22Rv1 (cell line): ENCODE results near the gene PLCH2.

Experiments used
- H3K27ac ChIP-seq: fragments of 450-650 bp; 2 replicates; pipeline ENCODE4 v1.5.1; 2017
- ZFX ChIP-seq: fragments of 450-650 bp; IDR thresholded peaks from 2 replicates; pipeline ENCODE4 v1.6.1; 2017; ENCODE audit warnings: antibody characterized with exemption, borderline replicate concordance
- TF ChIP-seq, protein P1 (sequence below): fragments of 450-650 bp; IDR thresholded peaks from 2 replicates; pipeline ENCODE4 v1.5.1; 2017; ENCODE audit warnings: mild to moderate bottlenecking

PLCH2 gene

DNA sequence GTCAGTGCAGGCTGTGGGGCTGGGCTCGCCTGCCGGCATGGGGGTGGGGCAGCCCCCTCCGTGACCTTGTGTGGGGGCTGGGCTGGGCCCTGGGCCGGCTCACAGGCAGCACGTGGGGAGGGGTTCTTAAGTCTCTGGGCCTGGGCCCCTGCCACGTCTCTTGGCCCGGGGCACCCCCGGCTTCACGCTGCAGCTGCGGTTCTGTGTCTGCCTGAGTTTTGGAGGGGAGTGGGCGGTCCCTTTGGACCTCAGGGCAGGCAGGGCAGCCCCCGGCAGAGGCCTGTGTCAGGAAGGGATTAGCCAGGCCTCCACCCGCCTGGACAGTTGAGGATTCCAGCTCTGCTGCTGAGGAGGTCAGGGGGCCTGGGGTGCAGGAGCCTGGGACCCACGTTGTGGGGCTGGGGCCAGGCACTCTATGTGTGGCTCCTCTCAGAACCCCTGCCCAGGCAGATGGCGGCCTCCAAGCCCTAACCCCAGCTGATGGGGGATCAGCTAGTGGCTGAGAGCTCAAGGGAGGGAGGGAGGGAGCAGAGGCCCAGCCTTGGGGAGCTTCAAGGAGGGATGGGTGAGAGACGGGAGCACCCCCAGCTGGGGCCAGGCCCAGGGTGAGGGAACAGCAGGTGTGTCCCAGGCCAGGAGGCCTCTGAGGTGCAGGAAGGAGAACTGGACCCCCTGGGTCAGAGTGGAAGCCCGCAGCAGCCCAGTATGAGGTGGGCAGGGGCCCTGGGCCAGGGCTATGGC lies 1.8 kb upstream of the PLCH2 start:
- TF ChIP-seq ZFX: no peak
- no peak overlapping the region for H3K27ac ChIP-seq

GRCh38 chr1:2474933-2475371 lies 1.1 kb upstream of the PLCH2 start:
- TF ChIP-seq ZFX: no peak
- TF ChIP-seq, protein P1, sequence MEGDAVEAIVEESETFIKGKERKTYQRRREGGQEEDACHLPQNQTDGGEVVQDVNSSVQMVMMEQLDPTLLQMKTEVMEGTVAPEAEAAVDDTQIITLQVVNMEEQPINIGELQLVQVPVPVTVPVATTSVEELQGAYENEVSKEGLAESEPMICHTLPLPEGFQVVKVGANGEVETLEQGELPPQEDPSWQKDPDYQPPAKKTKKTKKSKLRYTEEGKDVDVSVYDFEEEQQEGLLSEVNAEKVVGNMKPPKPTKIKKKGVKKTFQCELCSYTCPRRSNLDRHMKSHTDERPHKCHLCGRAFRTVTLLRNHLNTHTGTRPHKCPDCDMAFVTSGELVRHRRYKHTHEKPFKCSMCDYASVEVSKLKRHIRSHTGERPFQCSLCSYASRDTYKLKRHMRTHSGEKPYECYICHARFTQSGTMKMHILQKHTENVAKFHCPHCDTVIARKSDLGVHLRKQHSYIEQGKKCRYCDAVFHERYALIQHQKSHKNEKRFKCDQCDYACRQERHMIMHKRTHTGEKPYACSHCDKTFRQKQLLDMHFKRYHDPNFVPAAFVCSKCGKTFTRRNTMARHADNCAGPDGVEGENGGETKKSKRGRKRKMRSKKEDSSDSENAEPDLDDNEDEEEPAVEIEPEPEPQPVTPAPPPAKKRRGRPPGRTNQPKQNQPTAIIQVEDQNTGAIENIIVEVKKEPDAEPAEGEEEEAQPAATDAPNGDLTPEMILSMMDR: no peak
- no peak overlapping the region for H3K27ac ChIP-seq

- no peak overlapping the region for H3K27ac ChIP-seq
- no peak for TF ChIP-seq ZFX
- TF ChIP-seq, protein P1: no peak
These were observed 518 bp upstream of the PLCH2 start for GRCh38 chr1:2475571-2475970.

GRCh38 chr1:2477309-2477708 lies 1.2 kb downstream of the PLCH2 start:
- H3K27ac ChIP-seq: no peak overlapping the region
- TF ChIP-seq ZFX: no peak
- TF ChIP-seq, protein P1: no peak

GRCh38 chr1:2477791-2478499 lies 1.9 kb downstream of the PLCH2 start:
- H3K27ac ChIP-seq: no peak overlapping the region
- TF ChIP-seq, protein P1: no peak
- no peak for TF ChIP-seq ZFX

DNA sequence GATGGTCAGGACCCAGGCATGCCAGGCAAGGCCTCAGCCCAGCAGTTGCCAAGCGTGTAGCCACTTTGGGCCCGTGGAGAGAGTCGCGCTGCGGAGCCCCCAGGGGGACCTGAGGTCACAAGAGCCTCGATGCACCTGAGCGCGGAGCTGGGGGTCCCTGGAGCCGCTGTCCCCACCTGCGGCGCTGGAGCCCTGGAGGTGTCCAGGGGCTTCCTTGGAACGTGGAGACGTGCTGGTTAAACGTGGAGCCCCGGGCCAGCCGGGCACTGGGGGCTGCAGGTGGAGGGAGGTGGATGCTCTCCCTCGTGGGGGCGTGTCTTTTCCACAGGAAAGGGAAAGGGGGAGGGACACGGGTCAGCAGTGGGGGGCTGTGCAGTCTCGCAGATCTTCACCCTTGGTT lies 3.1 kb downstream of the PLCH2 start:
- H3K27ac ChIP-seq: no peak overlapping the region
- TF ChIP-seq, protein P1: no peak
- no peak for TF ChIP-seq ZFX

- no peak overlapping the region for H3K27ac ChIP-seq
- TF ChIP-seq ZFX: no peak
- TF ChIP-seq, protein P1: no peak
These were observed 3.5 kb downstream of the PLCH2 start for GRCh38 chr1:2479618-2480017.
